Upper lobe of left lung (tissue), 6 donors: Measurements from ENCODE around the gene COL23A1. TPM values are rescaled to one million over a fixed set of nuclear protein-coding genes. Genes with fewer than 3 reads are reported as not detected.

Source experiments
- ATAC-seq, 2 donors: fragments of 200-7000 bp; cut with Tn5 transposase; one replicate each; pipeline ENCODE4 v1.9.1; 2022; ENCODE audit warnings: mild to moderate bottlenecking in 2 of 2, moderate library complexity in 2 of 2; ENCODE audit not compliant: low FRiP score in 2 of 2
- DNase-seq, 2 donors: peaks; one replicate each; pipeline ENCODE4 v3.0.0-alpha.2; 2019 to 2020
- H3K27ac ChIP-seq, 4 donors: fragments of 200-600 bp; sonication (generic); one replicate each; pipeline ENCODE4 v1.5.1; 2016 to 2019
- H3K27me3 ChIP-seq, 4 donors: fragments of 200-600 bp; sonication (generic); one replicate each; pipeline ENCODE4 v1.5.1; 2017 to 2019
- H3K36me3 ChIP-seq, 4 donors: fragments of 200-600 bp; sonication (generic); one replicate each; pipeline ENCODE4 v1.5.1; 2016 to 2019
- H3K4me1 ChIP-seq, 4 donors: fragments of 200-600 bp; sonication (generic); one replicate each; pipeline ENCODE4 v1.5.1; 2018 to 2019
- H3K4me3 ChIP-seq, 4 donors: fragments of 200-600 bp; sonication (generic); one replicate each; pipeline ENCODE4 v1.5.1; 2017 to 2019; ENCODE audit warnings: mild to moderate bottlenecking in 2 of 4, moderate library complexity in 1 of 4
- H3K9me3 ChIP-seq, 4 donors: fragments of 200-600 bp; sonication (generic); one replicate each; pipeline ENCODE4 v1.5.1; 2018 to 2019
- EP300 ChIP-seq, 4 donors: sonication (generic); formaldehyde crosslinking; IDR thresholded peaks; one replicate each; pipeline ENCODE4 v1.5.1; 2017; ENCODE audit warnings: antibody characterized with exemption in 4 of 4, control low read depth in 2 of 4
- POLR2A ChIP-seq, 4 donors: fragments of 450-650 bp; IDR thresholded peaks; one replicate each; pipeline ENCODE4 v1.5.1; 2016 to 2017; ENCODE audit warnings: antibody characterized with exemption in 4 of 4, mild to moderate bottlenecking in 2 of 4
- POLR2AphosphoS5 ChIP-seq, 2 donors: sonication (generic); formaldehyde crosslinking; IDR thresholded peaks; one replicate each; pipeline ENCODE4 v1.5.1; 2017; ENCODE audit warnings: antibody characterized with exemption in 2 of 2
- WGBS, 2 donors: methylation state at CpG; one replicate each; pipeline ENCODE4 v1.1.5; 2017 to 2018; 5-methylcytosine and 5-hydroxymethylcytosine counted together
- total RNA-seq, 6 donors: library from RNA; depleted of rRNA in 4 of 6; stranded (reverse); fragments of >200 nt in 4 of 6; gene quantifications; one replicate each; pipeline versions ENCODE4 v1.1.0 to v1.2.1, GENCODE V29; 2016 to 2021
- TF ChIP-seq, protein P1 (sequence below), 6 experiments: fragments of 450-650 bp in 4 of 6; fragments of 200-600 bp in 2 of 6; sonication (generic) in 2 of 6; IDR thresholded peaks; one replicate each; pipeline ENCODE4 v1.5.1; 2016 to 2019; ENCODE audit warnings: antibody characterized with exemption in 6 of 6
- donor health status: DM: no; HTN: no; CAD: no; lungs with moderate emphysema.
- donor health status: DM: no; HTN: yes; CAD: no; lungs with severe emphysema.

Gene COL23A1
- total RNA-seq, 6 donors from 2014 or later = 0.61 to 3.1 (median 1.5) TPM

DNA sequence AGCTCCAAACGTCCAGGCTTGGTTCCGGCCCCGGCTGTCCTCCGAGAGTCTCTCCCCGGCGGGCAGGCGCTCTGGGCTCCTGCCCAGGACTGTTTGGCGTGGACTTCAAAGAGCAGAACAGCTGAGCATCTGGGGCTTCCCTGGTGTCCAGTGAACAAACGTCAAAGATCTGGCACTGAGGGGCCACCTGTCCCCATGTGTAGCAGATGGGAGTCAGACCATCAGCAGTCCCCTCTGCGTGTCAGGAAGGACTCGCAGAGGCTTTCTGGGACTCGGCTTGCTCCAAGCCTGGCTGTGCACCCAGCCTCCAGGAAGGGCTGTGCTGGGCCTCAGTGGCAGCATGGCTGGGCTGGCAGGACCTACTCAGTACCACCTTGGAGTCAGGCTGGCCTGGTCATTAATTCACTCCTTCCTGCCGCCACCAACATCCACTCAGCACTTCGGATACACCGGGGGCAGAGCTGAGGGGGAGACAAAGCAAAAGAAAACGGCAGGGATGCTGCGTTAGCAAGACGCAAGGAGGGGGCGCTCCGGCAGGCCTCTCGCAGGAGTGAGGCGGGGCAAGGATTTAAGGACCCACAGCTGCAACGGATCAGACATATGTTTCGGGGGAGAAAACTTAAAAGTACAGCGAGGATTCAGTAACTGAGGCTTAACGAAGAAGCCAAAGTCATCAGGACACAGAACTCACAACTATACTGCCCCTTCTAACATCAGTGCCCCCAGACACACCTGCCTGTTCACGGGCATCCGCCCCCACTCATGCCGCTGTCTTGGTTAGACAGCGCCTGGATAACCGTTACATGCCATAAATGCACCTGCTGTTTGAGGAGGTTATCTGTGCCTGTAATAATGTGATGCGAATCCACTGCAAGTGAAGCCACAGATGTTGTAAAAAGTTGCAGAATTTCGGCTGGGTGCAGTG, 193.1 kb downstream of the COL23A1 start:
- ATAC-seq (no peak), DNase-seq (no peak)
- no peaks in the 10 kb centered on the region for H3K27me3 ChIP-seq
- H3K9me3 ChIP-seq = no peaks in the 10 kb centered on the region
- TF ChIP-seq POLR2AphosphoS5 (IDR thresholded peaks at IDR 0.05) (peak in 1 of 2 donors; percentile 18), EP300 (IDR thresholded peaks at IDR 0.05) (no peak), POLR2A (IDR thresholded peaks at IDR 0.05) (no peak)
- TF ChIP-seq, protein P1, sequence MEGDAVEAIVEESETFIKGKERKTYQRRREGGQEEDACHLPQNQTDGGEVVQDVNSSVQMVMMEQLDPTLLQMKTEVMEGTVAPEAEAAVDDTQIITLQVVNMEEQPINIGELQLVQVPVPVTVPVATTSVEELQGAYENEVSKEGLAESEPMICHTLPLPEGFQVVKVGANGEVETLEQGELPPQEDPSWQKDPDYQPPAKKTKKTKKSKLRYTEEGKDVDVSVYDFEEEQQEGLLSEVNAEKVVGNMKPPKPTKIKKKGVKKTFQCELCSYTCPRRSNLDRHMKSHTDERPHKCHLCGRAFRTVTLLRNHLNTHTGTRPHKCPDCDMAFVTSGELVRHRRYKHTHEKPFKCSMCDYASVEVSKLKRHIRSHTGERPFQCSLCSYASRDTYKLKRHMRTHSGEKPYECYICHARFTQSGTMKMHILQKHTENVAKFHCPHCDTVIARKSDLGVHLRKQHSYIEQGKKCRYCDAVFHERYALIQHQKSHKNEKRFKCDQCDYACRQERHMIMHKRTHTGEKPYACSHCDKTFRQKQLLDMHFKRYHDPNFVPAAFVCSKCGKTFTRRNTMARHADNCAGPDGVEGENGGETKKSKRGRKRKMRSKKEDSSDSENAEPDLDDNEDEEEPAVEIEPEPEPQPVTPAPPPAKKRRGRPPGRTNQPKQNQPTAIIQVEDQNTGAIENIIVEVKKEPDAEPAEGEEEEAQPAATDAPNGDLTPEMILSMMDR (IDR thresholded peaks at IDR 0.05) = no peak
- peaks cover 0 to 16% (median 9%) of the 10 kb centered on the region in 4 donors for H3K4me1 ChIP-seq
- H3K4me3 ChIP-seq = no peak overlapping the region
- no peaks in the 10 kb centered on the region for H3K36me3 ChIP-seq
- WGBS, 2 donors = 65 to 74% methylated on average over 22 to 26 of the region's 33 CpGs
- no peak overlapping the region for H3K27ac ChIP-seq

DNA sequence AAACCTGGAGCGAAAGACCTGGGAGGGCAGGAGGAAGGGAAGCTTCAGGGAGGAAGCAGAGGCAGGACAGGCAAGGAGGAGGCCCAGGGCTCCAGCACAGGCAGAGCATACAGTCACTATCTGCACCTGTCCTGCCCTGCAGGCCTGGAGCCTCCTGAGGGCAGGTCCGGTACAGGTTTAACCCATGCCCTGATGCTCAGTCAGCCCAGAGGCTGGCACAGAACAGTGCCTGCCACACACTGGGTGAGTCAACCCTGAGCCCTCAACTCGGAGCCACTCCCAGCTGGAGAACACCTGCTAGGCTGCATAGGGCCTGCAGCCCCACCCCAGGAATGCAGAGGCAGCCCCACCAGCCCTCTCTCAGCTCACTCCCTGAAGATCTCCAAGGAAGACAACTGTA, 196.1 kb downstream of the COL23A1 start:
- DNase-seq (no peak), ATAC-seq (peak in 1 of 2 donors; percentile 19)
- H3K27ac ChIP-seq = peak overlapping the region in 1 of 4 donors; percentile 27
- no peaks in the 10 kb centered on the region for H3K9me3 ChIP-seq
- H3K27me3 ChIP-seq = no peaks in the 10 kb centered on the region
- peaks cover 0 to 16% (median 9%) of the 10 kb centered on the region in 4 donors for H3K4me1 ChIP-seq
- H3K36me3 ChIP-seq = no peaks in the 10 kb centered on the region
- H3K4me3 ChIP-seq = no peak overlapping the region
- no peak for TF ChIP-seq POLR2AphosphoS5 (IDR thresholded peaks at IDR 0.05)
- TF ChIP-seq, protein P1 (IDR thresholded peaks at IDR 0.05) = no peak
- TF ChIP-seq POLR2A (IDR thresholded peaks at IDR 0.05) = no peak
- no peak for TF ChIP-seq EP300 (IDR thresholded peaks at IDR 0.05)
- 73 to 93% methylated on average over 3 of the region's 3 CpGs for WGBS, 2 donors

DNA sequence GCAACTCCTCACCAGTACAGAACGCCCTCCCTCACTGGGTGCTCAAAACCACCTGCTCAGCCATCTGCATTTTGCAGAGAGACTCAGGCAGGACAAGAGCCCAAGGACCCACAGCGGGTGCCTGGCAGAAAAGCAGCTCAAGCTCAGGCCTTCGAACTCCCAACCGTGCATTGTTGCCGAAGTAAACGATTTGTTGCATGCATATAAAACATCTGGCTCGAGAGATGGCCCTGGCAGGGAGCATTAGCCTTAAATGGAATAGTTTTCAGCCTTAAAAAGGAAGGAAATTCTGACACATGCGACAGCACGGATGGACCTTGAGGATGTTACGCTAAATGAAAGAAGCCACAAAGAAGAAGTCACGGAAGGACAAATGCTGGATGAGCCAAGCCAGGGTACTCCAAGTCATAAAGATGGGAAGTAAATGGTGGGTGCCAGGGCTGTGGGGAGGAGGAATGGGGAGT, 197.2 kb downstream of the COL23A1 start:
- peak in 1 of 2 donors; percentile 59 for ATAC-seq
- Histone ChIP-seq H3K4me1 (peaks cover 0 to 18% (median 10%) of the 10 kb centered on the region in 4 donors), H3K27ac (peak overlapping the region in 2 of 4 donors; percentile 16 to 43), H3K9me3 (no peaks in the 10 kb centered on the region), H3K4me3 (no peak overlapping the region), H3K36me3 (no peaks in the 10 kb centered on the region), H3K27me3 (no peaks in the 10 kb centered on the region)
- TF ChIP-seq, protein P1 (IDR thresholded peaks at IDR 0.05) = no peak
- TF ChIP-seq POLR2AphosphoS5 (IDR thresholded peaks at IDR 0.05) (no peak), EP300 (IDR thresholded peaks at IDR 0.05) (no peak), POLR2A (IDR thresholded peaks at IDR 0.05) (no peak)
- peak in 1 of 2 donors; percentile 35 for DNase-seq
- 45 to 58% methylated on average over 7 to 11 of the region's 11 CpGs for WGBS, 2 donors

DNA sequence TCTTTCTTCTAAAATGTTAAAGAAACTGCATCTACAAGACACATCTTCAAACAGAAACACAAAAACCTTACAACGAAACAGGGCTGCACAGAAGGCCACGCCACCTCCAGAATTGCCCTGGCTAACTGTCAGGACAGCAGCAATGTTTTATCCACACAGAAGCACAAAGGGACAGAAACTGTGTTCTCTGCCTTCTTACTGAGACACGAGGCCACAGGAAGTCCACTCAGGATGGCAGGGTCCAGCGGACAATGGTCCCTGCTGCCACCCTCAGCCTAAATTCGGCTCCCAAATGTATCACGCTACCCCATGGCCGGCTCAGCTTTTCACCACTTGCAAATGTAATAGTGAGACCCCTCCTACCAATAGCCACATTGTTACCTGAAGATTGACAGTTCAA, 197.8 kb downstream of the COL23A1 start:
- H3K4me1 ChIP-seq = peaks cover 0 to 20% (median 10%) of the 10 kb centered on the region in 4 donors
- H3K4me3 ChIP-seq = no peak overlapping the region
- WGBS, 2 donors = 86 to 94% methylated on average over 5 to 7 of the region's 7 CpGs
- no peaks in the 10 kb centered on the region for H3K36me3 ChIP-seq
- ATAC-seq (no peak), DNase-seq (no peak)
- no peaks in the 10 kb centered on the region for H3K9me3 ChIP-seq
- TF ChIP-seq, protein P1 (IDR thresholded peaks at IDR 0.05) = no peak
- TF ChIP-seq POLR2AphosphoS5 (IDR thresholded peaks at IDR 0.05) = no peak
- no peak for TF ChIP-seq EP300 (IDR thresholded peaks at IDR 0.05)
- no peak for TF ChIP-seq POLR2A (IDR thresholded peaks at IDR 0.05)
- H3K27me3 ChIP-seq = no peaks in the 10 kb centered on the region
- peak overlapping the region in 2 of 4 donors; percentile 16 to 43 for H3K27ac ChIP-seq
